ENCODE measurements around the gene UBXN4. TPM values are rescaled to one million over a fixed set of nuclear protein-coding genes. Genes with fewer than 3 reads are reported as not detected.
"Not testable (repeated sequence)": the region's sequence is repeated elsewhere in the genome, so short reads cannot be mapped to it uniquely, and the experiment has no call there.

The UBXN4 gene
- total RNA-seq, 2 donors from 2014 or later = 106 to 117 TPM

GRCh38 chr2:135802350-135802749 lies 60.7 kb downstream of the UBXN4 start:
- no peak for DNase-seq
- intact Hi-C loops (cut with DNase I) = no loop called here
- Histone ChIP-seq H3K27me3 (no peaks in the 10 kb centered on the region), H3K4me1 (no peaks in the 10 kb centered on the region), H3K9me3 (no peaks in the 10 kb centered on the region), H3K27ac (no peak overlapping the region), H3K4me3 (no peak overlapping the region), H3K36me3 (no peaks in the 10 kb centered on the region), H3K9ac (ENCODE audit: low read depth in 2 of 2, low read length in 2 of 2) (no peak overlapping the region)
- TF ChIP-seq, protein P1, sequence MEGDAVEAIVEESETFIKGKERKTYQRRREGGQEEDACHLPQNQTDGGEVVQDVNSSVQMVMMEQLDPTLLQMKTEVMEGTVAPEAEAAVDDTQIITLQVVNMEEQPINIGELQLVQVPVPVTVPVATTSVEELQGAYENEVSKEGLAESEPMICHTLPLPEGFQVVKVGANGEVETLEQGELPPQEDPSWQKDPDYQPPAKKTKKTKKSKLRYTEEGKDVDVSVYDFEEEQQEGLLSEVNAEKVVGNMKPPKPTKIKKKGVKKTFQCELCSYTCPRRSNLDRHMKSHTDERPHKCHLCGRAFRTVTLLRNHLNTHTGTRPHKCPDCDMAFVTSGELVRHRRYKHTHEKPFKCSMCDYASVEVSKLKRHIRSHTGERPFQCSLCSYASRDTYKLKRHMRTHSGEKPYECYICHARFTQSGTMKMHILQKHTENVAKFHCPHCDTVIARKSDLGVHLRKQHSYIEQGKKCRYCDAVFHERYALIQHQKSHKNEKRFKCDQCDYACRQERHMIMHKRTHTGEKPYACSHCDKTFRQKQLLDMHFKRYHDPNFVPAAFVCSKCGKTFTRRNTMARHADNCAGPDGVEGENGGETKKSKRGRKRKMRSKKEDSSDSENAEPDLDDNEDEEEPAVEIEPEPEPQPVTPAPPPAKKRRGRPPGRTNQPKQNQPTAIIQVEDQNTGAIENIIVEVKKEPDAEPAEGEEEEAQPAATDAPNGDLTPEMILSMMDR (IDR thresholded peaks at IDR 0.05) = no peak

DNA sequence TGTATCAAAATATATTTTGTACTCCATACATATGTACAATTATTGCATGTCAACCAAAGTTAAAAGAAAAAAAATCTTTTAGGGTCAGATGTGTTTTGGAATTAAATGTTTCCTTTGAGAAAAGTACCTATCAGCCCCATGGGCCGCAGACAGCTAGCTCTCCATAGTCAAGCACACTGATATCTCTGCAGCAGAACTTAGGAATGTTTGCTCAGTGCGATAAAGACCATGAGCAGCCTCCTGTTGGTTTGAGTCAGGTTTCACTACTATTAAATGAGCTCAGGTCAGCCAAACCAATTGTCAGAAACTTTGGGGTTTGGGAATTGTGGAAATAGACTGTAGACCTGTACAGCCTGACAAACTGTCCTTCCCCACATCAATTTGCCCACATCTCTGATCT lies 61.6 kb downstream of the UBXN4 start:
- no peaks in the 10 kb centered on the region for H3K36me3 ChIP-seq

GRCh38 chr2:135807874-135808273 lies 66.2 kb downstream of the UBXN4 start:
- H3K9me3 ChIP-seq; H3K27ac ChIP-seq; H3K27me3 ChIP-seq; H3K4me1 ChIP-seq; H3K9ac ChIP-seq (ENCODE audit: low read depth in 2 of 2, low read length in 2 of 2); intact Hi-C loops (cut with DNase I); DNase-seq; H3K36me3 ChIP-seq; H3K4me3 ChIP-seq: not testable (repeated sequence)

More for the DNA sequence above, 61.6 kb downstream of the UBXN4 start:
- H3K9ac ChIP-seq (ENCODE audit: low read depth in 2 of 2, low read length in 2 of 2) = no peak overlapping the region
- H3K27me3 ChIP-seq = no peaks in the 10 kb centered on the region
- no peaks in the 10 kb centered on the region for H3K4me1 ChIP-seq
- TF ChIP-seq, protein P1 (IDR thresholded peaks at IDR 0.05) = no peak
- no peaks in the 10 kb centered on the region for H3K9me3 ChIP-seq
- H3K4me3 ChIP-seq = no peak overlapping the region
- H3K27ac ChIP-seq = no peak overlapping the region
- DNase-seq = no peak
- intact Hi-C loops (cut with DNase I) = no loop called here

GRCh38 chr2:135812907-135813511 lies 71.4 kb downstream of the UBXN4 start:
- intact Hi-C loops (cut with DNase I) = no loop called here

DNA sequence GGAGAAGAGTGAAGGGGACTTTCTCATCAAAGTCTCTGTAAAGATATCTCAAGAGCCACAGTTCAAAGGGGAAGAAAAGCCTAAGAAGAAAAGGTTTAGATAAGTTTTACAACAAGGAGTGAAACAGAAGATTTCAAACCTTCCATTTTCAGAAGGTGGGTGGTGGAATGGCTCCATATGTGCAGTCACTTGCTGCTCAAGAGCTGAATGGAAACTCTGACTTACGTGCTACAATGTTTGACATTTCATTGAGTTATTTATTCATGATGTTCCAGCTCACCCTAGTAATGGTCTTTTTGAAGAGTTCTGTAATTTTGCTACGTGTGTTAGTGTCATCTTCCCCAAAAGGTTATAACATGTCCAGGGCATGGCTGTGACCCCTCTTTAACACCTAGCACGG lies 73.6 kb downstream of the UBXN4 start:
- no peaks in the 10 kb centered on the region for H3K27me3 ChIP-seq
- H3K9ac ChIP-seq (ENCODE audit: low read depth in 2 of 2, low read length in 2 of 2) = no peak overlapping the region
- no peaks in the 10 kb centered on the region for H3K4me1 ChIP-seq
- H3K4me3 ChIP-seq = no peak overlapping the region
- H3K36me3 ChIP-seq = no peaks in the 10 kb centered on the region
- intact Hi-C loops (cut with DNase I) = no loop called here
- no peak overlapping the region for H3K27ac ChIP-seq
- DNase-seq = no peak
- H3K9me3 ChIP-seq = no peaks in the 10 kb centered on the region
- TF ChIP-seq, protein P1 (IDR thresholded peaks at IDR 0.05) = no peak

More at GRCh38 chr2:135812907-135813511, 71.4 kb downstream of the UBXN4 start:
- TF ChIP-seq, protein P1 (IDR thresholded peaks at IDR 0.05) = no peak
- Histone ChIP-seq H3K4me3 (no peak overlapping the region), H3K9me3 (no peaks in the 10 kb centered on the region), H3K27ac (no peak overlapping the region), H3K4me1 (no peaks in the 10 kb centered on the region), H3K27me3 (no peaks in the 10 kb centered on the region), H3K36me3 (no peaks in the 10 kb centered on the region), H3K9ac (ENCODE audit: low read depth in 2 of 2, low read length in 2 of 2) (no peak overlapping the region)
- DNase-seq = no peak

GRCh38 chr2:135817466-135817865 lies 75.8 kb downstream of the UBXN4 start:
- Histone ChIP-seq H3K4me3 (no peak overlapping the region), H3K4me1 (no peaks in the 10 kb centered on the region), H3K36me3 (no peaks in the 10 kb centered on the region), H3K9ac (ENCODE audit: low read depth in 2 of 2, low read length in 2 of 2) (no peak overlapping the region), H3K9me3 (no peaks in the 10 kb centered on the region), H3K27ac (no peak overlapping the region), H3K27me3 (no peaks in the 10 kb centered on the region)
- TF ChIP-seq, protein P1 (IDR thresholded peaks at IDR 0.05) = no peak
- intact Hi-C loops (cut with DNase I) = no loop called here
- no peak for DNase-seq
